ENCODE data around the gene DHX15. TPM values are rescaled to one million over a fixed set of nuclear protein-coding genes. Genes with fewer than 3 reads are reported as not detected.
A peak's percentile ranks its signal among the peaks of the same experiment; 100 is the strongest.

DHX15 gene
- total RNA-seq, 1 donor from 2014 or later = 154 TPM

DNA sequence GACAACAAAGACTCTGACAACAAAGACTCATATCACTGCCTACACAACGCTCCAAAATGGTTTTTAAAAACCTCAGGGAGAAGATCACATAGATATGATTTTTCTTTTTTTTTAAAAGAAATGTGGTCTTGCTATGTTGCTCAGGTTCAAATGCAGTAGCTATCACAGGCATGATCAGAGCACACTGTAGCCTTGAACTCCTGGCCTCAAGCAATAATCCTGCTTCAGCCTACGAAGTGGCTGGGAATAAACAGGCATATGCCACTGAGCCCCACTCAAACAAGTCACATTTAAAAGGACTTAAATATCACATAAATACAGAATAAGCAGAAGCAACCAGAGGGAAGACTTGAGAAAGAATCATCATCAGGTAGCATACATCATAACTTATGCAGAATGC, 14.7 kb downstream of the DHX15 start:
- Mint-ChIP-seq H3K27me3 (ENCODE audit: unreplicated experiment) (peaks cover 5% of the 10 kb centered on the region), H3K36me3 (ENCODE audit: low read depth, unreplicated experiment) (peaks cover 23% of the 10 kb centered on the region), H3K4me3 (ENCODE audit: unreplicated experiment) (no peak overlapping the region), H3K27ac (ENCODE audit: unreplicated experiment) (no peak overlapping the region), H3K4me1 (ENCODE audit: unreplicated experiment) (peaks cover 2% of the 10 kb centered on the region), H3K9me3 (ENCODE audit: unreplicated experiment) (no peaks in the 10 kb centered on the region)
- no peak for TF ChIP-seq CTCF (IDR thresholded peaks at IDR 0.05; ENCODE audit: unreplicated experiment)
- DNase-seq (ENCODE audit: low spot score) = no peak

- DNase-seq (ENCODE audit: low spot score) = no peak
- no peak for TF ChIP-seq CTCF (IDR thresholded peaks at IDR 0.05; ENCODE audit: unreplicated experiment)
- Mint-ChIP-seq H3K4me3 (ENCODE audit: unreplicated experiment) (no peak overlapping the region), H3K27me3 (ENCODE audit: unreplicated experiment) (peaks cover 5% of the 10 kb centered on the region), H3K4me1 (ENCODE audit: unreplicated experiment) (no peaks in the 10 kb centered on the region), H3K36me3 (ENCODE audit: low read depth, unreplicated experiment) (peaks cover 19% of the 10 kb centered on the region), H3K9me3 (ENCODE audit: unreplicated experiment) (no peaks in the 10 kb centered on the region), H3K27ac (ENCODE audit: unreplicated experiment) (no peak overlapping the region)
Observed at GRCh38 chr4:24568425-24568824, 15.9 kb downstream of the DHX15 start.

- Mint-ChIP-seq H3K36me3 (ENCODE audit: low read depth, unreplicated experiment) (peaks cover 23% of the 10 kb centered on the region), H3K27me3 (ENCODE audit: unreplicated experiment) (peaks cover 5% of the 10 kb centered on the region), H3K4me1 (ENCODE audit: unreplicated experiment) (no peaks in the 10 kb centered on the region), H3K27ac (ENCODE audit: unreplicated experiment) (no peak overlapping the region), H3K4me3 (ENCODE audit: unreplicated experiment) (no peak overlapping the region), H3K9me3 (ENCODE audit: unreplicated experiment) (no peaks in the 10 kb centered on the region)
- TF ChIP-seq CTCF (IDR thresholded peaks at IDR 0.05; ENCODE audit: unreplicated experiment) = no peak
- DNase-seq (ENCODE audit: low spot score) = no peak
Observed at GRCh38 chr4:24565054-24565453, 19.3 kb downstream of the DHX15 start.

DNA sequence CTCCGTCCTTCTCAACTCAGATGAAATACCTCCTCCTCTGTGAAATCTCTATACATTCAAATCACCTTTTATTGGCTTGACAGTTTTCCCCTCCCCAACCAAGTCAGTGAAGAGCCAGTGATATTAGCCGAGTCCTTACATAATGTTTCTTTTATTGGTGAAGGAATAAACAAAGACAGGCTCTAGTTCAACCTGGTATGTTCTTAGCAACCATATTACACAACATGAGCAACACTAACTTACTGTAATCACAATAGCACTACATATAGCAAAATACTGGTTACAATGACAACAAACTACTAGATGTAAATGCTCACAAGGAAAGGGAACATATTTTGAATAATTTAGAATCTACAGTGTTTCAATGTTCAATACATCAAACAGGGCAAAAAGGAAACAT, 19.9 kb downstream of the DHX15 start:
- DNase-seq (ENCODE audit: low spot score) = no peak
- H3K36me3 Mint-ChIP-seq (ENCODE audit: low read depth, unreplicated experiment) = peaks cover 23% of the 10 kb centered on the region
- H3K4me3 Mint-ChIP-seq (ENCODE audit: unreplicated experiment) = no peak overlapping the region
- peaks cover 5% of the 10 kb centered on the region for H3K27me3 Mint-ChIP-seq (ENCODE audit: unreplicated experiment)
- H3K27ac Mint-ChIP-seq (ENCODE audit: unreplicated experiment) = peak overlapping the region; percentile 4
- H3K9me3 Mint-ChIP-seq (ENCODE audit: unreplicated experiment) = no peaks in the 10 kb centered on the region
- H3K4me1 Mint-ChIP-seq (ENCODE audit: unreplicated experiment) = no peaks in the 10 kb centered on the region
- TF ChIP-seq CTCF (IDR thresholded peaks at IDR 0.05; ENCODE audit: unreplicated experiment) = no peak

- no peak for TF ChIP-seq CTCF (IDR thresholded peaks at IDR 0.05; ENCODE audit: unreplicated experiment)
- no peaks in the 10 kb centered on the region for H3K4me1 Mint-ChIP-seq (ENCODE audit: unreplicated experiment)
- peaks cover 5% of the 10 kb centered on the region for H3K27me3 Mint-ChIP-seq (ENCODE audit: unreplicated experiment)
- no peak overlapping the region for H3K27ac Mint-ChIP-seq (ENCODE audit: unreplicated experiment)
- H3K9me3 Mint-ChIP-seq (ENCODE audit: unreplicated experiment) = no peaks in the 10 kb centered on the region
- no peak overlapping the region for H3K4me3 Mint-ChIP-seq (ENCODE audit: unreplicated experiment)
- peaks cover 16% of the 10 kb centered on the region for H3K36me3 Mint-ChIP-seq (ENCODE audit: low read depth, unreplicated experiment)
- no peak for DNase-seq (ENCODE audit: low spot score)
Observed at GRCh38 chr4:24561438-24562139, 22.8 kb downstream of the DHX15 start.
